Sigmoid colon (tissue), 4 donors: ENCODE results near the gene G3BP1.

Source experiments
- CTCF ChIP-seq, 4 experiments: fragments of 450-650 bp in 3 of 4; fragments of 200-600 bp in 1 of 4; IDR thresholded peaks; one replicate each; pipeline ENCODE4 v1.5.1; 2016 to 2019; ENCODE audit warnings: antibody characterized with exemption in 4 of 4, mild to moderate bottlenecking in 3 of 4, moderate library complexity in 2 of 4
- POLR2A ChIP-seq, 2 donors: fragments of 450-650 bp; IDR thresholded peaks; one replicate each; pipeline ENCODE4 v1.6.1; 2016; ENCODE audit warnings: antibody characterized with exemption in 2 of 2, mild to moderate bottlenecking in 2 of 2, moderate library complexity in 2 of 2
- POLR2AphosphoS5 ChIP-seq, 4 donors: sonication (generic); formaldehyde crosslinking; IDR thresholded peaks; one replicate each; pipeline ENCODE4 v1.6.1; 2017; ENCODE audit warnings: antibody characterized with exemption in 4 of 4

- TF ChIP-seq CTCF (IDR thresholded peaks at IDR 0.05) = no peak
- no peak for TF ChIP-seq POLR2A (IDR thresholded peaks at IDR 0.05)
- no peak for TF ChIP-seq POLR2AphosphoS5 (IDR thresholded peaks at IDR 0.05)
Observed at GRCh38 chr5:151820271-151820670, 48.5 kb downstream of the G3BP1 start.
